T-helper 1 cell treated with Interleukin-12 subunit alpha and Interleukin-12 subunit beta and Interleukin-4 antibody, amounts not matched to agents 30 ng/mL and 1 ng/mL, for 36 hours (primary cell): ENCODE data around the gene OR8S1. TPM values are rescaled to one million over a fixed set of nuclear protein-coding genes. Genes with fewer than 3 reads are reported as not detected.
"Not testable (repeated sequence)": the region's sequence is repeated elsewhere in the genome, so short reads cannot be mapped to it uniquely, and the experiment has no call there.

Experiments used
- intact Hi-C: fragments of 100-400 bp; cut with micrococcal nuclease; formaldehyde crosslinking; loops from one replicate; pipeline ENCODE4 v1.15.1; 2024
- total RNA-seq: library from RNA; stranded (reverse); gene quantifications from 2 replicates; pipeline ENCODE4 v1.2.3, GENCODE V29; 2022

Gene OR8S1
- total RNA-seq, 1 donor from 2014 or later: not detected

DNA sequence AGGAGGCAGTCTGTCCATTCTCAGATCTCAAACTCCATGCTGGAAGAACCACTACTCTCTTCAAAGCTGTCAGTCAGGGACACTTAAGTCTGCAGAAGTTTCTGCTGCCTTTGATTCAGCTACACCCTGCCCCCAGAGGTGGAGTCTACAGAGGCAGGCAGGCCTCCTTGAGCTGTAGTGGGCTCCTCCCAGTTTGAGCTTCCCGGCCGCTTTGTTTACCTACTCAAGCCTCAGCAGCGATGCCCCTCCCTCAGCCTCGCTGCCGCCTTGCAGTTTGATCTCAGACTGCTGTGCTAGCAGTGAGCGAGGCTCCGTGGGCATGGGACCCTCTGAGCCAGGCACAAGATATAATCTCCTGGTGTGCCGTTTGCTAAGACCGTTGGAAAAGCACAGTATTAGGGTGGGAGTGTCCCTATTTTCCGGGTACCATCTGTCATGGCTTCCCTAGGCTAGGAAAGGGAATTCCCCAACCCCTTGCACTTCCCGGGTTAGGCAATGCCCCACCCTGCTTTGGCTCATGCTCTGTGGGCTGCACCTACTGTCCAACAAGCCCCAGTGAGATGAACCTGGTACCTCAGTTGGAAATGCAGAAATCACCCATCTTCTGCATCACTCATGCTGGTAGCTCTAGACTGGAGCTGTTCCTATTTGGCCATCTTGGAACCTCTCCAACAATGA lies 28.4 kb downstream of the OR8S1 start:
- intact Hi-C loops: not testable (repeated sequence)

DNA sequence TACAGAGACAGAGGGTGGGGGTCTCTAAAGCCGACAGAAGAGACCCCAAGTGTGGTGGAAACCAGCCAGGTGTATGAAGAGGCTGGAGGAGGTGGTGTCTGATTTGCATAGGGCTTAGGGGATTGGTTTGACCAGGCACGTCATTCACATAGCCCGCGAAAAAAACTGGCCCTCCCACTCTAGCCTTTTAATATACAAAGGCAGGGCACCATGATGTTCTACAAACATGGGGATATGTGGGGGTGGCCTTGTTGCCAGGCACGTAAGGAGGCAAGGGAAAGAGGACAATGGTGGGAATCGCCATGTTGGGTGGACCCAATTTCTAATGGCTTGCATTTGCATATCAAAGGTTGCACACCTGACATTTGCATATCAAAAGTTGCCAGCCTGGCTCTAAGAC lies 31.2 kb downstream of the OR8S1 start:
- intact Hi-C loops: no loop called here

DNA sequence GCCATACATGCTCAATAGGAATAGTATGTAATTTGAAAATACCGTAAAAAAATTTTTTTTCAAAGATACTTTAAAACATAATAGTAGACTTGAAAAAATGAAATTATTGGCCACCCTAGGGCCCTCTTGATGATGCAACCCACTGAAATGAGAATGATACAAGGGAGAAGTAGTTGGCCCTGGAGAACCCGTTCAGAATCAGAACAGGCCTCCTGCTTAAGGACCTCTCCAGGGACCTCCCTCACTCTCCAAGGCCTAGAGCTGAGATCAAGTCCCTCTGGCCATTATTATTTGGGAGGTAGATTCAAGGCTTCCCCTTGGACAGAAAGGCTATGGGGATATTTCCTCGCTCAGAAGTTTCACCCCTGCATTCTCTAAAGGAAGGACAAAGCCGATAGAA lies 32.5 kb downstream of the OR8S1 start:
- intact Hi-C loops: no loop called here

DNA sequence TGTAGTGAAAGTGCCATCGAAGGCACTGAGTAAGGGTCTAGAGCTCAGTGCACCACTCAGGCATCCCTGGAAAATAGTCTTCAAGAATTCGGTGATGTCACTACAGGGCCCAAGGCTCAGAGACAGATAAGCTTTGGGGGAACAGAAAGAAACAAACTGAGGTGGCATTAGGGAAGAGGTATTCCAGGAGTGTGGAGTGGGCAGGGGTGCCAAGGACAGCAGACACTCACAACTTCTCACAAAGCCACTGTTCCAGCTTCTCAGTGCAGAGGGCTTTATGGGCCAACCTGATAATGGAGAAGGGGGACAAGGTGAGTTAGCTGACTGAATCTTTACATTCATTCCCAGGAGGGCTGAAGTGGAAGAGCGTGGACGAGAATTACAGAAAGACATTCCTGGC lies 42.3 kb downstream of the OR8S1 start:
- intact Hi-C loops: no loop called here

DNA sequence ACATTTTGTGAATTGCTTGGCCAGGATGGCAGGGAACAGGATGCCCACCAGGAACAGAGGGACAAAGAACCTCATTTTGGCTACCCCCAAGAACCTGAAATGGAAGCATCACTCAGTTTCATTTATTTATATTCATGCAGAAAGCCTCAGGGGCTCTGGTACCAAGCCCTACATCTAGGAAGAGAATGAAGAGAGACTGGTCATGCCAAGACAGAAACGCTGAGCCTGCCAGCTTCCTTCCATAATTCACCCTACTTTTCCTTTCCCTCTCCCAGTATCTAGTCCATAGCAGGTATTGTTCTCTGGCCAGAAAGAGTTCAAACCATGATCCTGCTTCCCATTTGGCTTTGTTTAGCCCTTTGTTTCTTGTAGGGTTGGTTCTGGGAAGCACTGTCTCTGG lies 44.5 kb downstream of the OR8S1 start, which contains the start of gene LALBA:
LALBA (minus strand) TSS at position 101 of the 400 bp plus-strand sequence; CDS start at position 75, 26 bp downstream.
- intact Hi-C loops: no loop called here

DNA sequence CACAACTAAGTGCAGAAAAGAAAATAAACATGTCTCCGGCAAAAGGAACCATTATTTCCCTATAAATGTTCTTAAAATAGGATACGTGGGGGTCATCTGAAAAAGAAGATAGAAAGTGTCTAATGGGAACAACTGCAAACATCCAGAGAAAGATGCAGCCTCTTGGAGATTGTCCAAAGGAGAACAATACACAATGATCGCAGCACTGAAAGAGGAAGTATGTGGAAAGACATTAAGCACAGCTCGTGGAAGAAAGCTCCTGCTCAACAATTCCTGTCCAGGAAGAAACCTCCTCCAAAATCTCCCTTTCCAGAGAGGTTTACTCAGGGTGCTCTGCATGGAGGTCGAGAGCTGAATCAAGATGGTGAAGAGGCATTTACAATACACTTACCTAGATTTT lies 46.9 kb downstream of the OR8S1 start:
- intact Hi-C loops: no loop called here

Other genes starting within 250 kb of the OR8S1 start
- gene ZNF641, start 174.7 kb upstream of the OR8S1 start, total RNA-seq: 23.9 and 26.2 TPM in 2 replicates
- gene ANP32D, start 53.1 kb upstream of the OR8S1 start, total RNA-seq: not detected in 2 replicates
- not detected in 2 replicates for gene C12orf54, start 43.1 kb upstream of the OR8S1 start, total RNA-seq
- not detected in 2 replicates for gene LALBA, start 44.4 kb downstream of the OR8S1 start, total RNA-seq
- 46.1 and 48.9 TPM in 2 replicates for gene KANSL2, start 156.6 kb downstream of the OR8S1 start, total RNA-seq
- 49.1 and 59.0 TPM in 2 replicates for gene CCNT1, start 191.1 kb downstream of the OR8S1 start, total RNA-seq